ENCODE results near the gene TEKTIP1.
A peak's percentile ranks its signal among the peaks of the same experiment; 100 is the strongest.

DNA sequence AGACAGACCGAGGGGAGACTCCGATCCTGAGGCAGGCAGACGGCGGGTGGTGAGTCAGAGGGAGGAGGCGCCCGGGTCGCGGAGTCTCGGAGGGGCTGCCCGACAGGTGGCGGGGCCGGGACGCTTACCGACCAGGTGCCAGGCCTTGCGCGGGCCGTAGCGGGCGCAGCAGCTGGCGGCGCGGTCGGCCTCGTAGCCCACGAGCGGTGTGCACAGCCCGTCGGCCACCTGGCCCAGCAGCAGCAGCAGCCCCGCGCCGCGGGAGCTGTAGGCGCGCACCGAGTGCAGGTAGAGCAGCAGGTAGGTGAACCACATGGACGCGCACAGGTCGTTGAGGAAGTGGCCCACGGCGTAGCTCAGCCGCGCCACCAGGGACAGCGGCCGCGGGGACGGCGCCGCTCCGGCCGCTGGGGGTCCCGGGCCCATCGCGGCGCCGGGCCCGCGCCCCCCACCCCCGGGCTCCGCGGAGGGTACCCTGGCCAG is 18.0 kb downstream of the TEKTIP1 start:
- TF ChIP-seq, protein P1, sequence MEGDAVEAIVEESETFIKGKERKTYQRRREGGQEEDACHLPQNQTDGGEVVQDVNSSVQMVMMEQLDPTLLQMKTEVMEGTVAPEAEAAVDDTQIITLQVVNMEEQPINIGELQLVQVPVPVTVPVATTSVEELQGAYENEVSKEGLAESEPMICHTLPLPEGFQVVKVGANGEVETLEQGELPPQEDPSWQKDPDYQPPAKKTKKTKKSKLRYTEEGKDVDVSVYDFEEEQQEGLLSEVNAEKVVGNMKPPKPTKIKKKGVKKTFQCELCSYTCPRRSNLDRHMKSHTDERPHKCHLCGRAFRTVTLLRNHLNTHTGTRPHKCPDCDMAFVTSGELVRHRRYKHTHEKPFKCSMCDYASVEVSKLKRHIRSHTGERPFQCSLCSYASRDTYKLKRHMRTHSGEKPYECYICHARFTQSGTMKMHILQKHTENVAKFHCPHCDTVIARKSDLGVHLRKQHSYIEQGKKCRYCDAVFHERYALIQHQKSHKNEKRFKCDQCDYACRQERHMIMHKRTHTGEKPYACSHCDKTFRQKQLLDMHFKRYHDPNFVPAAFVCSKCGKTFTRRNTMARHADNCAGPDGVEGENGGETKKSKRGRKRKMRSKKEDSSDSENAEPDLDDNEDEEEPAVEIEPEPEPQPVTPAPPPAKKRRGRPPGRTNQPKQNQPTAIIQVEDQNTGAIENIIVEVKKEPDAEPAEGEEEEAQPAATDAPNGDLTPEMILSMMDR (IDR thresholded peaks at IDR 0.05): peak in 4 of 6 experiments; percentile 34 to 59 (median 46)
- TF ChIP-seq POLR2AphosphoS5 (IDR thresholded peaks at IDR 0.05) (no peak), POLR2A (IDR thresholded peaks at IDR 0.05) (no peak)

Measured in upper lobe of left lung (tissue), 4 donors.